ENCODE measurements around the gene NFIX.

DNA sequence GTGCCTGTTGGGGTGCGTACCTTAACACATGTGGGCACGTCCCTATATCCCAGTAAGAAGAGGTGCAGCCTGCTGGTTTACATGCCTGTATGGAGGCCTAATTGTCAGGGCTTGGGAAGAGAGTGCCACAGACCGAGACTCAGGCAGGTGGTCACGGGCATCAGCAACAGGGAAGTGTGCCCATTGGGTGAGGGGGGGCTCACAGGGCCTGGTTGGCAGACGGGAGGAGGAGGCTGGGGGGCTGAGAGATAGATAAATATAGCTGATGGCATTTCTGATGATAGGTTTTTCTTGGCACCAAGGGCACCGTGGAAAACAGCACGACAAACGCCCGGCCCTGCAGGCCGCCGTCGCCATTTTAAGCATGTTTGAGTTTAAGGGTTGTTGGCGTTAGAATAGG, 37.6 kb downstream of the NFIX start:
- TF ChIP-seq, protein P1, sequence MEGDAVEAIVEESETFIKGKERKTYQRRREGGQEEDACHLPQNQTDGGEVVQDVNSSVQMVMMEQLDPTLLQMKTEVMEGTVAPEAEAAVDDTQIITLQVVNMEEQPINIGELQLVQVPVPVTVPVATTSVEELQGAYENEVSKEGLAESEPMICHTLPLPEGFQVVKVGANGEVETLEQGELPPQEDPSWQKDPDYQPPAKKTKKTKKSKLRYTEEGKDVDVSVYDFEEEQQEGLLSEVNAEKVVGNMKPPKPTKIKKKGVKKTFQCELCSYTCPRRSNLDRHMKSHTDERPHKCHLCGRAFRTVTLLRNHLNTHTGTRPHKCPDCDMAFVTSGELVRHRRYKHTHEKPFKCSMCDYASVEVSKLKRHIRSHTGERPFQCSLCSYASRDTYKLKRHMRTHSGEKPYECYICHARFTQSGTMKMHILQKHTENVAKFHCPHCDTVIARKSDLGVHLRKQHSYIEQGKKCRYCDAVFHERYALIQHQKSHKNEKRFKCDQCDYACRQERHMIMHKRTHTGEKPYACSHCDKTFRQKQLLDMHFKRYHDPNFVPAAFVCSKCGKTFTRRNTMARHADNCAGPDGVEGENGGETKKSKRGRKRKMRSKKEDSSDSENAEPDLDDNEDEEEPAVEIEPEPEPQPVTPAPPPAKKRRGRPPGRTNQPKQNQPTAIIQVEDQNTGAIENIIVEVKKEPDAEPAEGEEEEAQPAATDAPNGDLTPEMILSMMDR (IDR thresholded peaks at IDR 0.05 in 4 of 5, conservative IDR thresholded peaks at IDR 0.05 in 1 of 5) = no peak
- no peak for TF ChIP-seq POLR2A (IDR thresholded peaks at IDR 0.05)

Data from gastrocnemius medialis (tissue), 4 donors.